ENCODE results near the gene MYO7A. TPM values are rescaled to one million over a fixed set of nuclear protein-coding genes. Genes with fewer than 3 reads are reported as not detected.

The MYO7A gene
- total RNA-seq, 1 donor: 0.43 TPM

GRCh38 chr11:77200351-77201268 lies 72.6 kb downstream of the MYO7A start:
- no peak for DNase-seq (ENCODE audit: low read depth)
- H3K4me3 ChIP-seq (ENCODE audit: low read depth, low read length): no peak overlapping the region
- no peak for TF ChIP-seq CTCF (IDR thresholded peaks at IDR 0.05; ENCODE audit: insufficient read depth, low read depth, low read length)

- DNase-seq (ENCODE audit: low read depth): no peak
- TF ChIP-seq CTCF (IDR thresholded peaks at IDR 0.05; ENCODE audit: insufficient read depth, low read depth, low read length): no peak
- H3K4me3 ChIP-seq (ENCODE audit: low read depth, low read length): no peak overlapping the region
Measured at GRCh38 chr11:77201370-77201769, 73.3 kb downstream of the MYO7A start.

- no peak overlapping the region for H3K4me3 ChIP-seq (ENCODE audit: low read depth, low read length)
- TF ChIP-seq CTCF (IDR thresholded peaks at IDR 0.05; ENCODE audit: insufficient read depth, low read depth, low read length): no peak
- no peak for DNase-seq (ENCODE audit: low read depth)
Measured at GRCh38 chr11:77201991-77202841, 74.2 kb downstream of the MYO7A start.

- H3K4me3 ChIP-seq (ENCODE audit: low read depth, low read length): no peak overlapping the region
- DNase-seq (ENCODE audit: low read depth): no peak
- no peak for TF ChIP-seq CTCF (IDR thresholded peaks at IDR 0.05; ENCODE audit: insufficient read depth, low read depth, low read length)
Measured at GRCh38 chr11:77202941-77203900, 75.2 kb downstream of the MYO7A start.

GRCh38 chr11:77203901-77204753 lies 76.1 kb downstream of the MYO7A start:
- DNase-seq (ENCODE audit: low read depth): no peak
- TF ChIP-seq CTCF (IDR thresholded peaks at IDR 0.05; ENCODE audit: insufficient read depth, low read depth, low read length): no peak

More at GRCh38 chr11:77203901-77204753, 76.1 kb downstream of the MYO7A start:
- H3K4me3 ChIP-seq (ENCODE audit: low read depth, low read length): no peak overlapping the region
